Fibroblast of mammary gland (primary cell): Measurements from ENCODE around the gene ARHGEF18.

Experiments
- DNase-seq: peaks from one replicate; pipeline ENCODE4 v3.0.0-alpha.2; 2010; ENCODE audit warnings: low read depth
- H3K4me3 ChIP-seq: 2 replicates; pipeline ENCODE4 v1.5.1; 2011; ENCODE audit warnings: low read depth, mild to moderate bottlenecking, low read length, moderate library complexity; ENCODE audit not compliant: control insufficient read depth
- TF ChIP-seq, protein P1 (sequence below): conservative IDR thresholded peaks from 2 replicates; pipeline ENCODE4 v1.5.1; 2011; ENCODE audit warnings: low read depth, low read length, inconsistent platforms; ENCODE audit not compliant: control insufficient read depth, insufficient read depth

The ARHGEF18 gene

DNA sequence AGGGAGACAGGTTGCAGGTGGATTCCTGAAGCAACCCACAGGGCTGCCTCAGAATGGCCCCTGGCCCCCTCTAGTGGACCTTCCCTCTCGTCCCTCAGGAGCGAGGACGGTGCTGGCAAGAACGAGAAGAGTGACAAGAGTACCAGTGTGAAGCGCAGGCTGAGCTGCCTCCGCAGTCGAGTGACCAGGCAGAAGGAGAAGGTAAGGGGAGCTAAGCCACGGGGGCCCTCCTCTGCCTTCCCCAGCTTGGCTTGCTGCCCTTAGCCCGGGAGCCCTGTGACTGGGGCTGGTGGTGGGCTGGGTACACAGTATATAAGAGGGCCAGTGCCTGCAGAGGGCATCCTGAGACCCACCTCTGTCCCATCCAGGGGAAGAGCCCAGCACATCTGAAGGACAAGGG is 34.0 kb downstream of the ARHGEF18 start:
- H3K4me3 ChIP-seq = no peak overlapping the region
- TF ChIP-seq, protein P1, sequence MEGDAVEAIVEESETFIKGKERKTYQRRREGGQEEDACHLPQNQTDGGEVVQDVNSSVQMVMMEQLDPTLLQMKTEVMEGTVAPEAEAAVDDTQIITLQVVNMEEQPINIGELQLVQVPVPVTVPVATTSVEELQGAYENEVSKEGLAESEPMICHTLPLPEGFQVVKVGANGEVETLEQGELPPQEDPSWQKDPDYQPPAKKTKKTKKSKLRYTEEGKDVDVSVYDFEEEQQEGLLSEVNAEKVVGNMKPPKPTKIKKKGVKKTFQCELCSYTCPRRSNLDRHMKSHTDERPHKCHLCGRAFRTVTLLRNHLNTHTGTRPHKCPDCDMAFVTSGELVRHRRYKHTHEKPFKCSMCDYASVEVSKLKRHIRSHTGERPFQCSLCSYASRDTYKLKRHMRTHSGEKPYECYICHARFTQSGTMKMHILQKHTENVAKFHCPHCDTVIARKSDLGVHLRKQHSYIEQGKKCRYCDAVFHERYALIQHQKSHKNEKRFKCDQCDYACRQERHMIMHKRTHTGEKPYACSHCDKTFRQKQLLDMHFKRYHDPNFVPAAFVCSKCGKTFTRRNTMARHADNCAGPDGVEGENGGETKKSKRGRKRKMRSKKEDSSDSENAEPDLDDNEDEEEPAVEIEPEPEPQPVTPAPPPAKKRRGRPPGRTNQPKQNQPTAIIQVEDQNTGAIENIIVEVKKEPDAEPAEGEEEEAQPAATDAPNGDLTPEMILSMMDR = no peak
- no peak for DNase-seq

DNA sequence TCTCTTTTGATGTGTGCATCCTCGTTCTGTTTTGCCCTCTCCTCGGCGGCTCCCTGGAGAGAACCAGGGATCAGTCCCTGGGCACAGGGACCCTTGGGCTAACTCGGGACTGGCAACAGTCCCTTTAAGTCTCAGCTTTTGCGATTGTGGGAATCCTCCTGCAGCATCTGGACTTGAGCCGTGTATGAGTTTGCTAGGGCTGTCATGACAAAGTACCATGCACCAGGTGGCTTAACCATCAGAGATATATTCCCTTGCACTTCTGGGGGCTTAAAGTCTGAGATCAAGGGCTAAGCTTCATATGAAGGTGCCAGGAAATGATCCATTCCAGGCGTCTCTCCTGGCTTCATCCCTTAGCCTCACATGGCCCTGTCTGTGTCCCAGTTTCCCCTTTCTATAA is 34.5 kb downstream of the ARHGEF18 start:
- no peak for DNase-seq
- TF ChIP-seq, protein P1 = no peak
- H3K4me3 ChIP-seq = no peak overlapping the region

- TF ChIP-seq, protein P1 = no peak
- no peak for DNase-seq
- H3K4me3 ChIP-seq = no peak overlapping the region
Measured at GRCh38 chr19:7385062-7385461, 36.3 kb downstream of the ARHGEF18 start.

DNA sequence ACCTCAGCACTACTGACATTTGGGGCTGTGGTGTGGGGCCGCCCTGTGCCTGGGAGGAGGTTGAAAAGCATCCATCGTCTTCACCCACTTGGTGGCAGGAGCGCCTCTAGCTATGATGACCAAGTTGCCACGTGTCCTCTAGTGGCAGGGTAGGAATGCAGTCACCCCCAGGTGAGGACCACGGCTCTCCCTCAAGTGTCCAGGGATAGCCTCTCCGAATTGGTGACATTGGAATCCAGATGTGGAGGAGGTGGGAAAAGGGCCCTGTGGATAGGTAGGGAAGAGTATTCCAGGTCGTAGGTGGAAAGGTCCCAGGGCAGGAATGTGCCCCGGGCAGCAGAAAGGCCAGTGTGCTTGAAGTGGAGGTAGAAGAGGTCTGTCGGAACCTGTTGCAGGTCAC is 37.6 kb downstream of the ARHGEF18 start:
- TF ChIP-seq, protein P1 = no peak
- no peak for DNase-seq
- H3K4me3 ChIP-seq = no peak overlapping the region

- no peak for DNase-seq
- TF ChIP-seq, protein P1 = no peak
- no peak overlapping the region for H3K4me3 ChIP-seq
Measured at GRCh38 chr19:7386769-7387168, 38.0 kb downstream of the ARHGEF18 start.

DNA sequence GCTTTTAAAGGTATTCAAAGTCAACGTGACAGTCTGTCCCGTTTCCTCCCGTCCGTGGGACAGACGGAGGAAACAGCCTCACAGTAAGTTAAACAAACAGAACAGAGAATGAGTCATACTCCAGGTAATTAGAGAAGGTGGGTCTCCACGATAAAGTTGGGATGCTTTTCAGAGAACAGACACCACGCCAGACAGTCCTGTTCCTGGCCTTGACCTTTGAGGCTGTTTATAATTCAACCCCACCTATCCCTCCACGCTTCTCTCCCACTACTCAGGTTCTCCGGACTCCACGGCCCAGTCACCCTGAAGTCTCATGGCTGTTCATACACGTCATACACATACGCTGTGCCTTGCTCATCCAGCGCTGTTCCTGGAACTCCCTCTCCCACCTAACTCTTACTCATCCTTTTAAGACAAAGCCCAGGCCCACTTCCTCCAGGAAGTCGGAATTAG is 42.5 kb downstream of the ARHGEF18 start:
- TF ChIP-seq, protein P1 = no peak
- H3K4me3 ChIP-seq = no peak overlapping the region
- DNase-seq = peak; percentile 89

DNA sequence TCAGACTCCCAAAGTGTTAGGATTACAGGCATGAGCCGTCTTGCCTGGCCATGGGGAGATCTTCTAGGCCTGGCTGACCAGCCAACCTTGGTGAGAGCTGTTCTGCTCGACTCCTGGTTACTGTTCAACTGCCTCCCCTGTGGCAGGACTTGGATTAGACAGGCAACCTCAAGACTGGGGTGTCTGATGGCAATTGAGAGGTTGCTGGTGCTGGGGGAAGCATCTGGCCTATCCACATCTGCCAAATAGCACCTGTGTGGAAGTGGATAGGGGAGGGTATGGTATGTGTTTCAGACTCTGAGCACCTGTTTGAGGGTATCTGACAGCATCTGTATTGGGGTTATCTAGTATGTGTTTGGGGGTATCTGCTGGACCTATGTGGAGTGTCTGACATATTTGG is 44.7 kb downstream of the ARHGEF18 start:
- no peak for DNase-seq
- no peak overlapping the region for H3K4me3 ChIP-seq
- TF ChIP-seq, protein P1 = no peak
